NCI-H748 (cell line): ENCODE measurements around the gene PGRMC1.
"Not testable (repeated sequence)": the region's sequence is repeated elsewhere in the genome, so short reads cannot be mapped to it uniquely, and the experiment has no call there.

ENCODE experiments used
- DNase-seq: peaks from one replicate; lab custom pipeline; 2025; ENCODE audit not compliant: unreplicated experiment; lab: John Stamatoyannopoulos, UW

Gene PGRMC1

DNA sequence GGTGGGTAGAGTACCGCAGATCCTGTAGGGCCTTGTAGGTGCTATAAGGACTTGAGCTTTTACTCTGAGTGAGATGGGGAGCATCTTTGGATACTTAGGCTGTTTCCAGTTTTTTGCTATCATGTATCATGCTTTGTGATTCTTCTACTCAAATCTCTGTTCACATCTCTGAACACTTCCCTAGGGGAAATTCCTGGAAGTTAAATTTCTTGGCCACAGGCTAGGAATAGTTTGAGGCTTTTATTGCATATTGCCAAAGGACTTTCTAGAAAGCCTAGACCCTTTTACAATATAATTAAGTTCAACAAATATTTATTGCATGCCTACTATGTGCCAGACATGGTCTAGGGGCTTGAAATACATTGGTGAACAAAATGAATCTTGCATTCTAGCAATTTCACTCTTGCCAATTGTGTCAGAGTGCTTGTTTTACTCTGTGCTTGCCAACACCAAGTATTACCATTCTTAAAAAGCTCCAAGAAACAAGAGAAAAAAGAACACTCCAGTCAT, 4.1 kb upstream of the PGRMC1 start:
- no peak for DNase-seq

DNA sequence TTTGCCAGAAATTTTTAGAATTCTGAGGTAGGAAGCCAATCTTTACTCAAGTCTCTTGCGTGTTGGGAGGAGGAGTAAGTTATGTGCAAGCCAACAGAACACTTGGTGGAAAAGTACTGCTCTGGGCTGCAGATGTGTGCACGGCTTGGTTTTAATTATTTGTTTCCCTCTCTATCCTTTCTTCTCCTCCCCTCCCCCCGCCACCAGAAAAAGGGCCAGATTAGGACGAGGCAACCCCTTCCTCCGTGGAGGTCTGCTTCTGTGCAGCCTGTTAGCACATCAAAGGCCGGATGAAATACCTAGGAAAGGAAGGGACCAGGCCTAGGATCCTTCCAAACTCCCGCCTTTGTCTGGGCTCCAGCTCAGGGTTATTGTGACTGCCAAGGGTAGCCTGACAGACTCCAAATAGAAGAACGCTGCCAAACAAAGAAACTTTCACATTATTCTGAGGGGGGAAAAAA, 1.0 kb upstream of the PGRMC1 start:
- no peak for DNase-seq

DNA sequence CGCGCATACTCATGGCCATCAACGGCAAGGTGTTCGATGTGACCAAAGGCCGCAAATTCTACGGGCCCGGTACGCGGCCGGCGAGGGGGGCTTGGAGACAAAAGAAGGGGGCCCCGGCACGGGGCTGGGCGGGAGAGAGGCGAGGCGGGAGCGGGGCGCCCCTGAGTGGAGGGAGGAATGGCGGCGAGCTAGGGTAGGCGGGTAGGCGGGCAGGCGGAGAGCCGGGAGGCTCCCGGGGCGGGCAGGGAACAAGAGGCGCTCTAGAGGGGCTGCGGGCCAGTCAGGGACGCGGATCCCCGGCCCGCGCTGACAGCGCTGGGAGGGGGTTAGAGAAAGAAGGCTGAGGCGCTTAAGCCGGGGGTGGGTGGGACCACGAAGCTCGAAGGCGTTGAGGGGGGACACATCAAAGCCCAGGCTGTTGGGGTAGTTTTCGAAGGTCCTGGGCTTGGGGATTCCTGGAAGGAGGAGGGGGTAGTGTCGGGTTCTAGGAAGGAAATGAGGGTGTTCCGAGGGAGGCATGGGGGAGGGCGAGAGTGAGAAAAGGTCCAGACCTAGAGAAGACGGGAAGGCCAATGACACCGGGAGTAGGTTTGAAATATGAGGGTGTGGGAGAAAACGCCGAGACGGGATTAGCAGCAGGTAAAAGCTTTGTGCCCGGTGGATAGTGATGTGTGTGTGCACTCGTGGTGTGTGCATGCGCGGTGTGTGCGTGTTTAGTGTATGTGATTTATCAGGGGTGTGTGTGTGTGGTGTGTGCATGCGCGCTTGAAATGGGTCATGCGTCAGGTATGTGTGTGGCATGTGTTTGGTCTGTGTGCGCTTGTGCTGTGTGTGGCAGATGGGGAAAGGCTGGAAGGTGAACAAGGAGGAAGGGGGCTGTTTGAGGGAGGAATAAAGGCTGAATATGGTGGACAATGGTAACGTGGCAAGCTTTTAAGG, 807 bp downstream of the PGRMC1 start:
- peak; percentile 68 for DNase-seq

DNA sequence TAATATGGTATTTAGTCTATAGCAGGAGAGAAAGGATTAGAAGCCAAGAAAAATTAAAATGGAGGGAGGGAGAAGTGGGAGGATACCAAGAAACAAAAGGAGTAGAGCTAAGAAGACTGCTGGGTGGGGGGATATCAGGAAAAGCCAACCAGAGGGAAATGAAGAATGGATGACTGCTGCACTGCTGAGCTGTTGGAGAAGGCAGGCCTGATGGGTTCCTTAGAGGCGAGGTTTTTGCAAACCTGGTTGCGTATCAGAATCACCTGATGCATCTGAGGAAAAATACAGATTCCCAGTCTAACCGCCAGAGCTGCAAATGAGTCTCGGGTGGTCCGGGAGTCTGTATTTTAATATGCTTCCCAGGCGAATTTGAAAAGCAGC, 1.5 kb downstream of the PGRMC1 start:
- peak; percentile 45 for DNase-seq

DNA sequence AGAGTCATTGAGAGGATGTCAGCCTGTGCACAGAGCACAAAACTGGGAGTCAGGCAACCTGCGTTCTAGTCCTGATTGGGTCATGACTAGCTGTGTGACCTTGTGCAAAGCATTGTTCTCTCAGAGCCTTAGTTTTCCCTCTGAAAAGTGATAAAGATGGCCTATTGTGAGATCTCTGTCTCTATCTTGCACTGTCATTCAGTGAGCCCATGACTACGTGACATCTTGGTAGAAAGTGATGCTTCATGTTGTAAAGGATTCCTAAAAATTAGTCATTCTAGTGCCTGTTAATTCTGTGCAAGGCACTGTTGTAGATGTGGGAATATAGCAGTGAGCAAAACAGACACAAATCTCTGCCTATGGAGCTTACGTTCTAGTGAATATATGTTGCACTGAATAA, 2.5 kb downstream of the PGRMC1 start:
- DNase-seq: no peak

DNA sequence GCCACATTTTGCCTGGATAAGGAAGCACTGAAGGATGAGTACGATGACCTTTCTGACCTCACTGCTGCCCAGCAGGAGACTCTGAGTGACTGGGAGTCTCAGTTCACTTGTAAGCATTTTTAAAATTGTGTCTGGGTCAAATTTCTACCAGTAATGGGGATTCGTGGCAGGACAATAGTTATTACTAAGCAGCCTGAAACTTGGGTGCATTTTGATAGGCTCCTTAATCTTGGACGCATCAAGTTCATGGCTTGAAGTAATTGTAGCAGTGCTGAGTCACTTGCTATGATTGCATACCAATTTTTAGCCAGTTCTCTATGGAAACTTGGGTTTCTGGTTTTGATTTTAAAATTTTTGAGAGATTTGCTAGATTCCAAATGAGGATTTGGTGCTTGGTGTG, 4.3 kb downstream of the PGRMC1 start:
- DNase-seq: no peak

DNA sequence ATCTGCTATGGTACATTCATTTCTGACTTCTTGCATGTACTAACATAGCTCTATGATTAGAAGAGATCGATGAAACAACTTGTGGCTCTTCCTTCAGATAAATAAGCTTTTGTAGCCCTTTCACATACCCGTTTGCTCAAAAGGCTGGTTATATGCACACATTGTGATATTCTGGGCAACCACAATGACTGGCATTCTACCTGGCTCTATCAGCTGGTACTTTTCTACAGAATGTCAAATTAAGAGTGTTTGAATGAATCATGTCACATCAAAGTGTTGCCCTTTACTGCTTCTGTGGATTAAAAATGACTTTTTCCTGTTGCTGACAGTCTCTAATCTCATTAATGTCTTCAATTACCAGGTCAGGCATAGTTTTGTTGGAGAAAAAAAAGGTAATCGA, 11.6 kb downstream of the PGRMC1 start:
- DNase-seq: no peak

DNA sequence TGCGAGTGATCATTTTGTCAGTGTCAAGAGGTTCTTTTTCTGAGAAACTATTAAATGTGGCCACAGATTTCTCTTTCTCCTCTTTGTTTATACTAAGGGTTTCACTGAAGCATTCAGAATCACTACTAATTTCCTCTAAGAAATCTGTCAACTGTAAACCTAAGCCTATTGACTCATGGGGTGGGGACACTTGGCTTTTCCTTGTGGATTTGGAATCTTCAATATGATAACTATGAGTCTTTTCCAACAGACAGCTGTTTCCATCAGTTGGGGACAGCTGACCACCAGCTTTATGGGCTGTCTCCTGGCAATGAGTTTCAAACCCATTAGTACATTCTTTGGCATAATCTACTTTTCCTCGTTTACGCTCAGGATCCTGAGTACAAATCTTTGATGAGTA, 13.8 kb downstream of the PGRMC1 start:
- no peak for DNase-seq

DNA sequence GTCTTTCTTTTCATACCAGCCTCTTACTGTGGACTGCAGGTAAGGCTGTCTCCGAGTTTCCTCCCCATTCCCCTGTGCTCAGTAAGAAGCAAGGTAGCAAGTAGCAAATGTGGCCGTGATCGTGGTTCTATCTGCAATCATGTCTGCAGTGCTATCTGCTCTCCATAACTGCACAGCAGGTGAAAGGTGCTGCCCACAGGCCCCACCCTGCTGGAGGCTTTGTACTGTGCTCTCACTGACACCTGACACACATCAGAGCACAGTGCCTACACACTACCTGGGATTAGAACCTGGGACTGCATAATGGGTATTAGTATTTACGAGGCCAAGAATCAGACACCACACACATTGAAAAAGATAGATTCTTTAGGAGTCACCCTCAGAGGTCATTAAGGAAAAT, 15.3 kb downstream of the PGRMC1 start:
- DNase-seq: no peak

DNA sequence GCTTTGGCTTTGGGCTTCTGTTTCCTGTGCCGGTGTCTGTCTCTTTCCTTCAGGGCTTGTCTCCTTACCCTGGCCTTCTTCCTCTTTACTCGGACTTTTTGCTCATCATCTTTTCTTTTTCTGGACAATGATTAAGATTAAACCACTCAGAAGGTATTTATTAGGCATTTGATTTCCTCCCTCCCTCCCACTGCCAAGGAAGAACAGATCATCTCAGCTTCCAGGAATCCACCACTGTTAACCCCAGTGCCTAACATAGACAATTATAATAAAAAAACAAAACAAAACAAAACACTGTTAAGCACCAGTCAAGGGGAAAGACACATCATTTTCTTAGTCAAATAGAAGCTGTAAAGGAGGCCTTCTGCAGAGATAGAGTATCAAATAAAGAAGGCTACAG, 16.6 kb downstream of the PGRMC1 start:
- no peak for DNase-seq

DNA sequence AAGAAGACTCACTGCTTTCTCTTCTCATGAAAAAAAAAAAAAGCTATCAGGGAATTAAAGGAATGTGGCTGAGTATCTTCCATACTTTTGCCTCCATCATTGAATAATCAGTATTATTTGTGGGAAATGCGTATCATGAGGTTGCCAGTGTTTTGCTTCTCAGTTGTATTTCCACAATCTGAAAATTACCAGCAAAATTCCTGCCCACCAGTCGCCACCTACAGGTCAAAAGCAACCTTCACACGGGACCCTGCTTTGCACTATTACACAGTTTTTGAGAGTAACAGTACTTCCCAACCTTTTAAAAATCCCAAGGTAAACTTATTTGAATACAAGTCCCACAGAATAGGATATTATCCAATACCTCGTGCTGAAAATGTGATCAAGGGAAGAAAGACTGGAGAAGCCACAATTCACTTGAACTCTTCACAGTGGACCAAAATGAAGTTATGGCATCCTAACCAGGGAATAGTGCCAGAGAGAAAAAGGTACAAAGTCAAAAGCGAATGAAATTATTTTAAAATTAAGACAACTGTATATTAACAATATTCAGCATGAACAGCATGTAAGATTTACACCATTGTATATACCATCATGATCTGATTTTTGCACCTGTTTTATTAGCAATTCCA, 30.4 kb downstream of the PGRMC1 start:
- peak; percentile 34 for DNase-seq

DNA sequence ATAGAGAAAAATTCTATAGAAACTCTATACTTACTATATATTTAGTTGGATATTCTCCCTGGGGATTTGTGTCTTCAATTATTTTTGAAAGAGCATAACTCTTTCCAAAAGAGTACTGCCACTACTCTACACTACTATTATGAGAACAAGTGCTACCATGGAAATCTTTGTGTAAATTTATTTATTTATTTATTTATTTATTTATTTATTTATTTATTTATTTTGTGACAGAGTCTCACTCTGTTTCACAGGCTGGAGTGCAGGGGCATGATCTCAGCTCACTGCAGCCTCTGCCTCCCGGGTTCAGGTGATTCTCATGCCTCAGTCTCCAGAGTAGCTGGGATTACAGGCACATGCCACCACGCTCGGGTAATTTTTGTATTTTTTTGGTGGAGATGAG, 31.0 kb downstream of the PGRMC1 start:
- not testable (repeated sequence) for DNase-seq

DNA sequence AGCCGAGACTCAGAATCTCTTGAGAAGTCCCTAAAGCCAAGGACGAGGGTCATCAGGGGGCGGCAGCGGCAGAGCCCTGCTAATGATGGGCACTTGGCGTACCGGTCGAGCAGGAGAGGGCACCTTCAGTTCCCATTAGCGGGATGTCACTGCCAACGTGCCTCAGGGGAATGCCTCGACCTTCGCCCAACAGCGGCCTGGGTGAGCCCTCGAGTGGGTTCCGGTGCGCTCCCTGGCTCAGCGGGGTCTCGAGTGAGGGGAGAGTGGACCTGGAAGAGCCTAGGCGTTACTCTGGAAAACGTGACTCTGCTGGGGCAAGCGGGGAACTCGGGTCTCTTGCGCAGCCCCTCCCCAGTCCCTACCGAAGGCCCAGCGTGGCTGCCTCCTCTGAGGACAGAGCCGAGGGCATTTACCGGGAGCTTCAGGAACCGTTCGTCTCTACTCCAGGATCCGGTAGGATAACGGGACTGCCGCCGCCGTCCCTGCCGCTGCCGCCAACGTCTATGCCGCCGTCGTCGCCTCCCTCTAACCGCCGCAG, 36.9 kb downstream of the PGRMC1 start:
- no peak for DNase-seq

DNA sequence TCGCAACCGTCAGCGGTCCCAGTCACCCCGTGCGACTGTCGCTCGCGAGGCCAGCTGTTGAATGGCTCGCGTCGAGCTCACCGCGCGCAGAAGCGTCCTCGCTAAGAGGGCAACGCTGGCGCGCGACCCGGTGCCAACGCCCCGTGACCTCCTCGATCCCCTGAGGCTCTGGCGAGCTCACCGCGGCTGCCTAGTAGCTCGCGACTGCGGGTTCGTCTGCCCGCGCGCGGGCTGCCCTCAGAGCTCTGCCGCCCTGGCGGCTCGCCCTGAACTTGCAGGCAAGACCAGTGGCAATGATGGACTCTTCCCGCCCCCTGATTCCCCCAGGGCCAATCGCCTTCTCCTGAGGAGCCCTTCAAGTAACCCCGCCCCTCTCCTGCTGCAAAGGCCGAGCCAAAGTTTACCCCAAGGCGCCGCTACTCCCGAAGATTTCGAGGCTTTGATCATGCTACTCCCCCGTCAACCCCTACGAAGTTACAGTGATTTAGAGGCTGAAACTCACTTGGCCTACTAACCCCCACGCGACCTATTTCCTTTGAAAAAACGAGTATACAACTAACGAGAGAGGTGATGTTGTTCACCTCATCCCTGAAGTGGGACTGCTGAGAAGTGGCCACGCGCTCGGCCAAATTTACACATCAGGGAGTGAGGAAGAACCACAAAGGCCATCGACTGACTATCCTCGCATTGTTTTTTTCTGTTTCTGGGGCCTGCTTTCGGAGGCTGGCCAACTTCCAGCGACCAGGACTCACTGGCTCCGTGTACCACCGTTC, 37.5 kb downstream of the PGRMC1 start:
- peak; percentile 83 for DNase-seq

DNA sequence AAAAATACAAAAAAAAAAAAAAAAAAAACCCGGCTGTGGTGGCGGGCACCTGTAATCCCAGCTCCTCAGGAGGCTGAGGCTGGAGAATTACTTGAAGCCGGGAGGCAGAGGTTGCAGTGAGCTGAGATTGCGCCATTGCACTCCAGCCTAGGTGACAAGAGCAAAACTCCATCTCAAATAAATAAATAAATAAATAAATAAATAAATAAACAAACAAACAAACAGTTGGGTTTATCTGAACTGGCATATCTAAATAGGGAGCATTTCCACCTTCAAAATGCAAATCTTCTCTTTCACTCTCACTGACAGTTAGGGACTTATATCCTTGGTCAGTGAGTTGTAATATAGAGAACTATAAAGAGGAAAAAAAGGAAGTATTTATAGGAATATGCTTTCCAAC, 46.3 kb downstream of the PGRMC1 start:
- not testable (repeated sequence) for DNase-seq

DNA sequence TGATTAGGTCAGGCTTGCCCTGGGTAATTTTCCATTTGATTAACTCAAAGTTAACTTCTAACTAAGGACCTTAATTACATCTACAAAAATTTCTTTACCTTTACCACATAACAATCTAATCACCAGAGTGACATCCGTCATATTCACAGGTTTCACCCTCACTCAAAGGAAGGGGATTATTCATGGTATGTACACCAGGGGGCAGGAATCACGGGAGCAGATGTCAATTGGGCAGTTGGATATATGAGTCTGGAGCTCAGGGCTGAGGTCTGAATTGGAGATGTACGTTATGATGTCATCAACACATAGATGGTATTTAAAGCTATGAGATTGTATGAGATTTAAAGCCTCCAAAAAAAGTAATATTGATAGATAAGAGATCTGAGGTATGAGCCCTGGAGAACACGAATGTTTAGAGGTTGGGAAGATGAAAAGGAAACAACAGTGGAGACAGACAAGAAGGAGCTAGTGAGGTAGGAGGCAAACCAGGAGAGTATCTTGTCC, 52.9 kb downstream of the PGRMC1 start:
- DNase-seq: peak; percentile 23

DNA sequence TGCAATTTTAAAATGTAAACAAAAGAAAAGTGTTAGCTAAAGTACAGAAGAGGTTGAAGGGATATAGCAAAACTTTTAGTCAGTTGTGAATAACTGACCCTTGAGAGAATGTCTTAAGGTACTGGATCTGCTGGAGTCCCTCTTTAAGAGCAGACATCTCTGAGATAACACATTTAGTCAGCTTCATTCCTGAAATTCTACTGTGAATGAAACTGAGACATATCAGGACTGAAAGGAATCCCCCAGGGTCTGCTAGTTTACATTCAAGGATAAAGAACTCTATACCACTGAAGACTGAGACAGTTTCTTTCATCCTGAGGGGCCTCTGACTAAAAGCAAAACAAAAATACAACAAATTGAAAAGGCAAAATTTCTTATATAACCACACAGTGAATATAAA, 54.4 kb downstream of the PGRMC1 start:
- no peak for DNase-seq

DNA sequence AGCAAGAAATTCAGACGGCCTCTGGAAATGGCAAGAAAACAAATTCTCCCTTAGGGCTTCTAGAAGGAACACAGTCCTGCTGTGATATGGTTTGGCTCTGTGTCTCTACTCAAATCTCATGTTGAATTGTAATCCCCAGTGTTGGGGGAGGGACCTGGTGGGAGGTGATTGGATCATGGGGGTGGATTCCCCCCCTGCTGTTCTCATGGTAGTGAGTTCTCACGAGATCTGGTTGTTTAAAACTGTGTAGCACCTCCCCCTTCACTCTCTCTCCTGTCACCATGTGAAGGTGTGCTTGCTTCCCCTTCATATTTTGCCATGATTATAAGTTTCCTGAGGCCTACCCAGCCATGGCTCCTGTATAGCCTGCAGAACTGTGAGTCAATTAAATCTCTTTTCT, 55.2 kb downstream of the PGRMC1 start:
- not testable (repeated sequence) for DNase-seq

DNA sequence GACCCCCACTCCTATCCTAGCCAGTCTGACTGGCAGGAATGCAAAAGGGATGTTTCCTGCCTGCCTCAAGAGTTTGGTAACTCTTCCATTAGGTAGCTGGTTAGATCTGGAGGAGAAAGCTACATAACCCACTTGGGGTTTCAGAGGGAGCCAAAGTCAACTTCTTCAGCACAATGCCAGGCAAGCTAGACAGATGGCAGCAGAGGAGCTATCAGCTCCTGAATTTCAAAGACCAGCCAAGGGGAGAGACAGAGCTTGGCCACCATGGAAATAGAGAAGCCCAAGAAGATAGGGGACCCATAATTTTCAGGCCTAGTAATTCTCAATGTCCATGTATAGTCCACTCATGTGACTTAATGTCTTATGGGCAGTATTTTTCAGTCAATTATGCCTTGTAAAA, 56.4 kb downstream of the PGRMC1 start:
- no peak for DNase-seq
